ENCODE measurements around the gene ZNHIT3.

DNA sequence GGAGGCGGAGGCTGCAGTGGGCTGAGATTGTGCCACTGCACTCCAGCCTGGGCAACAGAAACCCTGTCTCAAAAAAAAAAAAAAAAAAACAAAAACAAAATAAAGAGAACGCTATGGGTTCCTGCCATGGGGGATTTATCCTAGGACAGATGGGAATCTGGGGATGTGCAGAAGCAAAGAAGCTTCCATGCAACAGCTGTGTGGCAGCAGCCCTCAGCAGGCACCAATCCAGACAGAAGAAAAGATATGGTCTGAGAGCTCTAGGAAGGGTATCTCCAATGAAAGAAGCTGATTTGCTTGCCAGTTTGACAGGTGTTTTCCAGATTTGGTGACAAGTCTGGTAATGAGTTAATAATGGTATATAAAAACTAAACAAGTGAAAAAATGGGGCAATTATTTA lies 36.6 kb downstream of the ZNHIT3 start:
- TF ChIP-seq, protein P1, sequence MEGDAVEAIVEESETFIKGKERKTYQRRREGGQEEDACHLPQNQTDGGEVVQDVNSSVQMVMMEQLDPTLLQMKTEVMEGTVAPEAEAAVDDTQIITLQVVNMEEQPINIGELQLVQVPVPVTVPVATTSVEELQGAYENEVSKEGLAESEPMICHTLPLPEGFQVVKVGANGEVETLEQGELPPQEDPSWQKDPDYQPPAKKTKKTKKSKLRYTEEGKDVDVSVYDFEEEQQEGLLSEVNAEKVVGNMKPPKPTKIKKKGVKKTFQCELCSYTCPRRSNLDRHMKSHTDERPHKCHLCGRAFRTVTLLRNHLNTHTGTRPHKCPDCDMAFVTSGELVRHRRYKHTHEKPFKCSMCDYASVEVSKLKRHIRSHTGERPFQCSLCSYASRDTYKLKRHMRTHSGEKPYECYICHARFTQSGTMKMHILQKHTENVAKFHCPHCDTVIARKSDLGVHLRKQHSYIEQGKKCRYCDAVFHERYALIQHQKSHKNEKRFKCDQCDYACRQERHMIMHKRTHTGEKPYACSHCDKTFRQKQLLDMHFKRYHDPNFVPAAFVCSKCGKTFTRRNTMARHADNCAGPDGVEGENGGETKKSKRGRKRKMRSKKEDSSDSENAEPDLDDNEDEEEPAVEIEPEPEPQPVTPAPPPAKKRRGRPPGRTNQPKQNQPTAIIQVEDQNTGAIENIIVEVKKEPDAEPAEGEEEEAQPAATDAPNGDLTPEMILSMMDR (IDR thresholded peaks at IDR 0.05): no peak
- no peak for TF ChIP-seq POLR2A (IDR thresholded peaks at IDR 0.05)

Measured in lower leg skin (tissue), 3 donors.